Osteoblast (primary cell): ENCODE measurements around the gene CAMK2A. TPM values are rescaled to one million over a fixed set of nuclear protein-coding genes. Genes with fewer than 3 reads are reported as not detected.

Experiments used
- DNase-seq: peaks from one replicate; pipeline ENCODE4 v3.0.0; 2011; ENCODE audit warnings: low spot score, mixed read lengths; ENCODE audit not compliant: insufficient read length; ENCODE audit errors: missing footprints
- H2AFZ ChIP-seq: 2 replicates; pipeline ENCODE4 v1.6.0; 2011; ENCODE audit warnings: mild to moderate bottlenecking, low read length
- H3K27ac ChIP-seq: 2 replicates; pipeline ENCODE4 v1.5.1; 2011; ENCODE audit warnings: mild to moderate bottlenecking, low read depth, low read length, moderate library complexity
- H3K27me3 ChIP-seq: 2 replicates; pipeline ENCODE4 v1.6.0; 2012; ENCODE audit warnings: mild to moderate bottlenecking, control low read depth, inconsistent platforms, low read length, moderate library complexity; ENCODE audit not compliant: insufficient read depth
- H3K36me3 ChIP-seq: 2 replicates; pipeline ENCODE4 v1.5.1; 2011; ENCODE audit warnings: mild to moderate bottlenecking, low read length, control low read depth, moderate library complexity; ENCODE audit not compliant: insufficient read depth
- H3K4me1 ChIP-seq: 2 replicates; pipeline ENCODE4 v1.5.1; 2011; ENCODE audit warnings: mild to moderate bottlenecking, low read length, control low read depth, moderate library complexity; ENCODE audit not compliant: insufficient read depth
- H3K4me2 ChIP-seq: 2 replicates; pipeline ENCODE4 v1.6.0; 2011; ENCODE audit warnings: mild to moderate bottlenecking, low read length; ENCODE audit not compliant: insufficient read depth
- H3K4me3 ChIP-seq: fragments of 200-600 bp; sonication (generic); 3 replicates; pipeline ENCODE4 v1.5.1; 2012; ENCODE audit warnings: mild to moderate bottlenecking, low read length, inconsistent platforms; ENCODE audit not compliant: insufficient read depth
- H3K79me2 ChIP-seq: 2 replicates; pipeline ENCODE4 v1.6.0; 2012; ENCODE audit warnings: mild to moderate bottlenecking, low read length, control low read depth, inconsistent platforms; ENCODE audit not compliant: insufficient read depth
- H3K9me3 ChIP-seq: 2 replicates; pipeline ENCODE4 v1.5.1; 2011; ENCODE audit warnings: low read depth, low read length, control low read depth
- H4K20me1 ChIP-seq: 2 replicates; pipeline ENCODE4 v1.6.0; 2012; ENCODE audit warnings: mild to moderate bottlenecking, low read length, control low read depth; ENCODE audit not compliant: insufficient read depth
- total RNA-seq: library from RNA; depleted of rRNA; stranded (reverse); fragments of >200 nt; gene quantifications from 2 replicates; pipeline ENCODE4 v1.2.3, GENCODE V29; 2012
- TF ChIP-seq, protein P1 (sequence below): IDR thresholded peaks from 2 replicates; pipeline ENCODE4 v1.5.1; 2011; ENCODE audit warnings: mild to moderate bottlenecking, low read depth, low read length, moderate library complexity; ENCODE audit errors: extremely low read depth

The CAMK2A gene
- total RNA-seq, 1 donor = 0.36 TPM

DNA sequence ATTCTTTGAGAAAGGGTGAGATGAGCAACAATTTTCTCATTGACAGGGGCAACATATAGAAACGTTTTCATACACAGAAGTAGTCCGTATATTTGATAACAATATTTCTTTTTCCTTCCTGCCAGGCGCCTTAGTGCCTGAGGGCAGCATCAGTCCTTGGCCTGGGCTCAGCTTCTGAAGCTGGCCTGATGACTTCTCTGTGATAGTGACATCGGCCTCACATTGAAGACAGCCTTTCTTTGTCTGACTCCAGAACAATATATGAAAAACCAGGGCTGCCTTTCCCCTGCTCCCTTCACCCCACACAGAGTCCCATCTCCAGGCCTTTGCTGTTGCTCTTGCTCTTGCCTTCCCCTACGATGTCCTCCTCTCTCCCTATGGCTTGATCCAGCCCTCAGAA, 43.8 kb upstream of the CAMK2A start:
- H3K4me1 ChIP-seq = no peaks in the 10 kb centered on the region
- TF ChIP-seq, protein P1, sequence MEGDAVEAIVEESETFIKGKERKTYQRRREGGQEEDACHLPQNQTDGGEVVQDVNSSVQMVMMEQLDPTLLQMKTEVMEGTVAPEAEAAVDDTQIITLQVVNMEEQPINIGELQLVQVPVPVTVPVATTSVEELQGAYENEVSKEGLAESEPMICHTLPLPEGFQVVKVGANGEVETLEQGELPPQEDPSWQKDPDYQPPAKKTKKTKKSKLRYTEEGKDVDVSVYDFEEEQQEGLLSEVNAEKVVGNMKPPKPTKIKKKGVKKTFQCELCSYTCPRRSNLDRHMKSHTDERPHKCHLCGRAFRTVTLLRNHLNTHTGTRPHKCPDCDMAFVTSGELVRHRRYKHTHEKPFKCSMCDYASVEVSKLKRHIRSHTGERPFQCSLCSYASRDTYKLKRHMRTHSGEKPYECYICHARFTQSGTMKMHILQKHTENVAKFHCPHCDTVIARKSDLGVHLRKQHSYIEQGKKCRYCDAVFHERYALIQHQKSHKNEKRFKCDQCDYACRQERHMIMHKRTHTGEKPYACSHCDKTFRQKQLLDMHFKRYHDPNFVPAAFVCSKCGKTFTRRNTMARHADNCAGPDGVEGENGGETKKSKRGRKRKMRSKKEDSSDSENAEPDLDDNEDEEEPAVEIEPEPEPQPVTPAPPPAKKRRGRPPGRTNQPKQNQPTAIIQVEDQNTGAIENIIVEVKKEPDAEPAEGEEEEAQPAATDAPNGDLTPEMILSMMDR = no peak
- no peak for DNase-seq
- H3K4me3 ChIP-seq = no peak overlapping the region
- H2AFZ ChIP-seq = no peak overlapping the region
- no peaks in the 10 kb centered on the region for H3K27me3 ChIP-seq
- H3K4me2 ChIP-seq = no peak overlapping the region
- H3K79me2 ChIP-seq = no peaks in the 10 kb centered on the region
- H3K36me3 ChIP-seq = no peaks in the 10 kb centered on the region
- no peaks in the 10 kb centered on the region for H3K9me3 ChIP-seq
- no peak overlapping the region for H3K27ac ChIP-seq
- H4K20me1 ChIP-seq = no peaks in the 10 kb centered on the region

DNA sequence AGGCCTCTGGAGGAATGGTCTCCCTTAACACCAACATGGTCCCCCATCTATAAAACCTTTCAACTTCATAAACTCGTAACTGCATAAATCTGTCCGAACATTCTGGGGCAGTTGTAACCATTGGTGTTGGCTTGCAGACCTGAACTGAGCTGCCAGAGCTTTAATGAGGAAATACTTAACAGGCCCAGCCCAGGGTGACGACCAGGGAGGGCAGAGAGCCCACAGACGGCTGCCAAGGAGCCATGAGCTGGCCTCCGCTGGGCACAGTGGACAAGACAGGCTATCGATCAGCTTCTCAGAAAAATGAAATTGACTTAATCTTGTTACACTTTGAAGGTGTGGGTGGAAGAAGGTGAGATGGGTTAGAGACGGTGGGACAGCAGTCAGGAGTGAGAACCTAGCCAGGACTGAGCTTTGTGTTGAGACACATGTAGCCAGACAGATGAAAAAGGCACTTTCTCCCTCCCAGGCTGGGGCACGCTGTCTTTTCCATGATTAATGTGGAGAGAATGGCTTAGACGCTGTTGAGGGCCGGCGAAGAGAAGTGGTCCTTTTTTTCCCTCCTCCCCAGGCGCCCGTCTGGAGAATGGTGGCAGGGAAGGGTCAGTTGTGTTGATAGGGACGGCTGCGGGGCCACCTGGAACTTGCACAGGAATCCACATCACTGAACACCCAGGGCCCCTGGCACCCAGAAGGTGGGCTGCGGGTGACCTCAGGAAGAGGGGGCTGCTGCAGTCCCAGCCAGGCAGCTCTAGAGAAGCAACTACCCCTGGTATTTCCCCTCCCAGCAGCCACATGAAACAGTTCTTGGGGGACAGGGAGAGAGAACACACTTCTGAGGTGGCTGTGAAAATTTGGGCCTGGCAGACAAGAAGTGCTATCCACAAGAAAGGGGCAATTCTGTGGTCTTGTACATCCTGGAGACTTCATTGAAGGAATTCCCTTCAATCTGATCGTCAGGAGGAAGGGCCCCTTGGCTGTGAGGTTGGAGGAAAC, 40.6 kb upstream of the CAMK2A start:
- no peaks in the 10 kb centered on the region for H3K36me3 ChIP-seq
- H2AFZ ChIP-seq = no peak overlapping the region
- H3K27ac ChIP-seq = no peak overlapping the region
- no peaks in the 10 kb centered on the region for H4K20me1 ChIP-seq
- no peaks in the 10 kb centered on the region for H3K27me3 ChIP-seq
- H3K4me3 ChIP-seq = no peak overlapping the region
- no peaks in the 10 kb centered on the region for H3K9me3 ChIP-seq
- no peaks in the 10 kb centered on the region for H3K4me1 ChIP-seq
- no peak overlapping the region for H3K4me2 ChIP-seq
- H3K79me2 ChIP-seq = no peaks in the 10 kb centered on the region
- TF ChIP-seq, protein P1 = no peak
- no peak for DNase-seq

DNA sequence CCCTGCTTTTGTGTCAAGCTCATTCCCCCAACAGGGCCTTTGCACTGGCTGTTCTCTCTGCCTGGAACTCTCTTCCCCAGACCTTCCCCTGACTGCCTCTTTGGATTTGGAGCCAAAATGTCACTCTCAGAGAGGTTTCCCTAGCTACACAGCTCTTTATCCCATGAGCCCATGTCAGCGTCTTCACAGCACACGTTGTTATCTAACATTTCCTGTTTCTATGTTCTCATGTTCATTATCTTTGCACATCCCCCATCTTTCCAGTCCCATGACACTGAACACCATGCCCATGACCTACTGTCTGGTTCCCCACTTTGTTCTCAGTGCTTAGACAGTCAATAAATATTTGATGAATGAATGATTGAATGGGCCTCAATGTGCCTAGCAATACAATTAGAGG, 39.5 kb upstream of the CAMK2A start:
- no peaks in the 10 kb centered on the region for H3K27me3 ChIP-seq
- H3K9me3 ChIP-seq = no peaks in the 10 kb centered on the region
- H3K4me3 ChIP-seq = no peak overlapping the region
- no peaks in the 10 kb centered on the region for H4K20me1 ChIP-seq
- no peak for DNase-seq
- no peaks in the 10 kb centered on the region for H3K79me2 ChIP-seq
- TF ChIP-seq, protein P1 = no peak
- no peak overlapping the region for H3K4me2 ChIP-seq
- H3K27ac ChIP-seq = no peak overlapping the region
- no peaks in the 10 kb centered on the region for H3K36me3 ChIP-seq
- H2AFZ ChIP-seq = no peak overlapping the region
- H3K4me1 ChIP-seq = no peaks in the 10 kb centered on the region

DNA sequence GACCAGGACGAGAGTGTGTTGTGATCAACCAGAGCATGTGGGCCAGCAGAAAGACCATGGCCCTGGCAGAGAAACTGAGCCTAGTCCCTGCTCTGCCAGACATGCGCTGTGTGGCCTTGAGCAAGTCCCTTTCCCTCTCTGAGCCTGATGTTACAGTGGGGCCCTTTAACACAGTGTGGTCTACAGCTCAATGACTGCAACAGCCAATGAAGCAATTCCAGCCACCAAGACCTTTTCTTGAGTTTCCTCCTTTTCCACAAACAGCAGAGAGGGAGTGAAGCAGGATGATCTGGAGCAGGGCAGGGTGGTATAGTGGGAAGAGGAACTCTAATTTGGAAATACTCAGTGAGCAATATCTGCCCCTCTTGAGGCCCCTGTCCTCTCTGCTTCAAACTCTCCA, 38.9 kb upstream of the CAMK2A start:
- no peak overlapping the region for H2AFZ ChIP-seq

More for the DNA sequence above, 38.9 kb upstream of the CAMK2A start:
- H3K36me3 ChIP-seq = no peaks in the 10 kb centered on the region
- no peak overlapping the region for H3K4me3 ChIP-seq
- H3K27ac ChIP-seq = no peak overlapping the region
- H4K20me1 ChIP-seq = no peaks in the 10 kb centered on the region
- DNase-seq = no peak
- H3K9me3 ChIP-seq = no peaks in the 10 kb centered on the region
- no peaks in the 10 kb centered on the region for H3K4me1 ChIP-seq
- no peaks in the 10 kb centered on the region for H3K79me2 ChIP-seq
- H3K27me3 ChIP-seq = no peaks in the 10 kb centered on the region
- H3K4me2 ChIP-seq = no peak overlapping the region
- TF ChIP-seq, protein P1 = no peak
